MM.1S (cell line): ENCODE data around the gene BANK1.

Source experiments
- EZH2 ChIP-seq: fragments of 300-600 bp; sonication (generic); optimal IDR thresholded peaks from 2 replicates; pipeline ENCODE3; 2017; ENCODE audit warnings: low read depth, mild to moderate bottlenecking, antibody characterized with exemption, low read length, mixed read lengths
- EZH2phosphoT487 ChIP-seq: fragments of 300-600 bp; sonication (generic); IDR thresholded peaks from 2 replicates; pipeline ENCODE4 v1.6.1; 2018; ENCODE audit warnings: antibody characterized with exemption, low read length
- TF ChIP-seq, protein P1 (sequence below): fragments of 300-600 bp; sonication (generic); IDR thresholded peaks from 2 replicates; pipeline ENCODE4 v1.5.1; 2016; ENCODE audit warnings: antibody characterized with exemption, low read length, mixed read lengths

- TF ChIP-seq, protein P1, sequence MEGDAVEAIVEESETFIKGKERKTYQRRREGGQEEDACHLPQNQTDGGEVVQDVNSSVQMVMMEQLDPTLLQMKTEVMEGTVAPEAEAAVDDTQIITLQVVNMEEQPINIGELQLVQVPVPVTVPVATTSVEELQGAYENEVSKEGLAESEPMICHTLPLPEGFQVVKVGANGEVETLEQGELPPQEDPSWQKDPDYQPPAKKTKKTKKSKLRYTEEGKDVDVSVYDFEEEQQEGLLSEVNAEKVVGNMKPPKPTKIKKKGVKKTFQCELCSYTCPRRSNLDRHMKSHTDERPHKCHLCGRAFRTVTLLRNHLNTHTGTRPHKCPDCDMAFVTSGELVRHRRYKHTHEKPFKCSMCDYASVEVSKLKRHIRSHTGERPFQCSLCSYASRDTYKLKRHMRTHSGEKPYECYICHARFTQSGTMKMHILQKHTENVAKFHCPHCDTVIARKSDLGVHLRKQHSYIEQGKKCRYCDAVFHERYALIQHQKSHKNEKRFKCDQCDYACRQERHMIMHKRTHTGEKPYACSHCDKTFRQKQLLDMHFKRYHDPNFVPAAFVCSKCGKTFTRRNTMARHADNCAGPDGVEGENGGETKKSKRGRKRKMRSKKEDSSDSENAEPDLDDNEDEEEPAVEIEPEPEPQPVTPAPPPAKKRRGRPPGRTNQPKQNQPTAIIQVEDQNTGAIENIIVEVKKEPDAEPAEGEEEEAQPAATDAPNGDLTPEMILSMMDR = no peak; the same call in 1 of the 2 replicates
- no peak for TF ChIP-seq EZH2phosphoT487
- TF ChIP-seq EZH2 = no peak
Measured at GRCh38 chr4:102055805-102056204, 265.3 kb downstream of the BANK1 start.
